Measurements from ENCODE around the gene RAD51B.
"Not testable (repeated sequence)": the region's sequence is repeated elsewhere in the genome, so short reads cannot be mapped to it uniquely, and the experiment has no call there.

The RAD51B gene

GRCh38 chr14:68686724-68687123 is 867.1 kb downstream of the RAD51B start:
- no peak for DNase-seq (ENCODE audit: low spot score)

DNA sequence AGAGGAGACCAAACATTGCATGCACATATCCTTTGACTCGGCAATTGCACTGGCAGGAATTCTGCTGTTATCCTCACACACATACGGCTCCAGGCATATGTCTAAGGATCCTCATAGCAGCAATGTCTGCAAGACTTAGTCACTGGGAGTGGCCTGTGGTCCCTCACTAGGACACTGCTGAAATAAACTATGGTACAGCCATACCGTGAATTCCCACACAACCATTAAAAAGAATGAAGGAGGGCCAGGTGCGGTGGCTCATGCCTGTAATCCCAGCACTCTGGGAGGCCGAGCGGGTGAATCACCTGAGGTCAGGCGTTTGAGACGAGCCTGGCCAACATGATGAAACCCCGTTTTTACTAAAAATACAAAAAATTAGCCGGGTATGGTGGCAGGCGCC is 868.2 kb downstream of the RAD51B start:
- DNase-seq (ENCODE audit: low spot score) = no peak

GRCh38 chr14:68688872-68689371 is 869.3 kb downstream of the RAD51B start:
- no peak for DNase-seq (ENCODE audit: low spot score)

DNA sequence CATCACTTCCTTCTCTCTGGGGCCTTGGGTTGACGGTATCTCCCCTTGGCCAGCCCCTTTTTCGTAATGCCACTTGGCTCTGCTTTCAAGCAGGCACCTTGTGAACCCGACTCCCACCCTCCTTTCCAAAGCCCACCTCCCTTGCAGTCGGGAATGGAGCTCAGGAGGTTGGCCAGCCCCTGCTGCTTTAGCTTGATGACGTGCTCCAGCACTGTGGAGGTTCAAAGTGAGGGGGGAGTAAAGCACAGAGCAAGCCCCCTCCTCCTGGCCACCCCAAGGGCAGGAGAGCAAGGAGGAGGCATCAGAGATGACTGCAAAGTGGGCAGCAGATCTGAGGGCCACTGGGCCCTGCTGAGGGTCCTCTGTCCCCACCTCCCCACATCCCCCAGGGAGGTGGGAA is 869.9 kb downstream of the RAD51B start:
- DNase-seq (ENCODE audit: low spot score) = no peak

- DNase-seq (ENCODE audit: low spot score) = no peak
Observed at GRCh38 chr14:68690089-68690958, 870.7 kb downstream of the RAD51B start.

GRCh38 chr14:68691031-68691791 is 871.6 kb downstream of the RAD51B start:
- DNase-seq (ENCODE audit: low spot score) = no peak

DNA sequence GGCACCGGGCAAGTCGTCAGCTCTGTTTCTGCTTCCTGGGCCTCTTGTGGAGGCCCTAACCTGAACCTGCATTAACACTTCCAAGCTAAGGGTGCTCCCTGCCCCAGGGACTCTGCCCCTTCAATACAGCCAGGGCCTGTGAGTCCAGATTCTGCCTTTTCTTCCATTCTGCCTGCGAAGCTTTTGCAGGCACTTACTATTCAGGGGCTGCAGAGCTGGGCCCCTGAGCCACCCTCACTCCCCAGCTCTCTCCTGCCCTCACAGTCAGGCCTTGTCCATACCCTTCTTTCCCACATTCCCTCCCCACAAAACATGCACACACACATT is 872.2 kb downstream of the RAD51B start:
- no peak for DNase-seq (ENCODE audit: low spot score)

DNA sequence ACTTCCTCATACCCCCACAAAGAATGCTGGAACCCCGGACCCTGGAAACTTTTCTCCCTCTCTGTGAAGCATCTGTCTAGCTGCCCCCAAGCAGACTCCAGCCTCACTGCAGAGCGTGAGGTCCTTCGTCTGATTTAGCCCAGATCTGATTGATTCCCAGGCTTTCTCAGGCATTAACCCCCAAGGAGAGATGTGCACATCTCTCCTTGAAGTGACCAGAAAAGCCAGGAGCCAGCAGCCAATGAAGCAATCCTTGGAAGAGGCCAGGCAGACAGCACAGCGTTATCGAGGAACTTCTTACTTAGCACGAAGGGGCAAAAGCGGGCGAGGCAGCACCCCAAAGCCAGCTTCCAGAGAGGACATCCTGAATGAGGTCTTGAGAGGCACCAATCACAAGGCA is 872.6 kb downstream of the RAD51B start:
- no peak for DNase-seq (ENCODE audit: low spot score)

DNA sequence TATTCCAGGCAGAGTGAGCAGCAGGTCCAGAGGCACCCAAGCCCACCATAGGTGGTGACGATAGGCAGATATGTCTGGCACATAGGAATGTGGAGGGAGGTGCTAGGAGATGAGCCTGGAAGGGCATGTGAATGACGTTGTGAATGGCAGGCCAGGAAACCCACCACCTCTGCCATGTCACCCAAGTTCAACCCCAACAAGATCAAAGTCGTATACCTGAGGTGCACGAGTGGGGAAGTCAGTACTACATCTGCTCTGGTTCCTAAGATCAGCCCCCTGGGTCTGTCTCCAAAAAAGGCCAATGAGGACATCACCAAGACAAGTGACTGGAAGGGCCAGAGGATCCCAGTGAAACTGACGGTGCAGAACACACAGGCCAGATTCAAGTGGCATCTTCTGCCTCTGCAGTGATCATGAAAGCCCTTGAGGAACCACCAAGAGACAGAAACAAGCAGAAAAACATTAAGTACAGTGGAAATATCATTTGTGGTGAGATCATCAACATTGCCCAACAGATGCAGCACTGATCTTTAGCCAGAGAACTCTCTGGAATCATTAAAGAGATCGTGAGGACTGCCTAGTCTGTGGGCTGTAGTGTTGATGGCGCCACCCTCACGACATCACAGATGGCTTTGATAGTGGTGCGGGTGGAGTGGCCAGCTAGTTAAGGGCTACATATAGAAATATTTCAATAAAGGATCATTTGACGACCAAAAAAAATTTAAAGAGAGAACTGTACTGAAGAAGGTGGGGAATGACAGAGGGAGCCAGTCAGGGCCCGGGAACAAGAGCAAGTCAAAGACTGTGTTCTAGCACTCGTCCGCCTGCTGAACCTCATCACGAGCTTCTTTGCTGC is 873.6 kb downstream of the RAD51B start:
- no peak for DNase-seq (ENCODE audit: low spot score)

DNA sequence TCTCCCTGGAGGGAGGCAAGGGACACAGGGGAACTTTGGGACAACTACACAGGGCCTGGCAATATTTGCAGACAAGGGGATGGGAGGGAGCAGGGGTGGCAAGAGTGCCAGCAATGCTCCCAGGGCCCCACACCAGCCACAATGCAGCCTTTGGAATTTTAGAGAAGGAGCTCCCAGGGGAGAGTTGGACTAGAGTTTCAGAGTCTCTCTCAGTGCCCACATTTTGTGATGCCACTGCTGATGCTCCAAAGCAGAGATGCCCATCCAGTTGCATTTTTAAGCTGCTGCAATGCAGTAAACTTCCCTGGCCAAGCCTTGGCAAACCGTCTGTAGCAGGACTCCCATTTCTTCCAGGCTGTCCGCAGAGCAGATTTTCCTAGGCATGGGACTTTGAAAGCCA is 874.3 kb downstream of the RAD51B start:
- DNase-seq (ENCODE audit: low spot score) = no peak

- no peak for DNase-seq (ENCODE audit: low spot score)
Observed at GRCh38 chr14:68694516-68695235, 875.1 kb downstream of the RAD51B start.

DNA sequence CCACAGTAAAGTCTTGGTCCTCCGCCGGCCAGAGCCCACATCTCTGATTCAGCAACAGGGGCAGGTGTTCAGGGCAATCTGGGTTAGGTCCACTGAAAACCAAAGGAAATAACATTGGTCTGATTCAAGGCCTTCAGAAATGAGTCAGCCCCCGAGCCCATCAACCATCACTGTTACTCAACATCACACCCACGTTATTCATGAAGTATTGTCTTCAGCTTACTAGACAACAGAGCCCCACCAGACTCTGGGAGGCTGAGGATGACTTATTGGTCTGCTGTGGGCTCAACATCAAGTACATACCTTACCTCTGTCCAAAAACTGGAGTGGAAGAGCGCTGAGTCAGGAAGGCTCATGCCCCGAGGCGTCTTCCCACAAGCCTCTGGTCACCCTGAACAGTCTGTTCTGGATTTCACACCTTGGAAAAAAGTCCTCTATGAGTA is 875.8 kb downstream of the RAD51B start:
- no peak for DNase-seq (ENCODE audit: low spot score)

DNA sequence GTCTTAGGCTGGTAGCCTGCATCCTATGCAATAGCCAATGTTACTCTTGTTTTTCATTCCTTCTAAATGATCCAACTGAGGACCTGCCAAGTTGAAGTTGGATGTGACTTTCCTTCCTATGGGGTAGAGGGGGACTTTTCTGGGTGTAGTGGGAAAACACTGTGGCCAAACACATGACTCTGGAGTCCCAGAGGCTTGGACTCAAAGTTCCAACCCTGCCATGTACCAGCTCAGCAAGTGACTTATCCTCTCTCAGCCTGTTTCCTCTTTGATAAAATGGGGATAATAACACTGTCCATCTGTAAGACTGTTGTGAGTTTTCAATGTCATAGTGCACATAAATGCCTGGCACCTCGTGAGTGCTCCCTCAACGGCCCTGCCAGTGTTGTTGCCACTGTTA is 876.3 kb downstream of the RAD51B start:
- no peak for DNase-seq (ENCODE audit: low spot score)

DNA sequence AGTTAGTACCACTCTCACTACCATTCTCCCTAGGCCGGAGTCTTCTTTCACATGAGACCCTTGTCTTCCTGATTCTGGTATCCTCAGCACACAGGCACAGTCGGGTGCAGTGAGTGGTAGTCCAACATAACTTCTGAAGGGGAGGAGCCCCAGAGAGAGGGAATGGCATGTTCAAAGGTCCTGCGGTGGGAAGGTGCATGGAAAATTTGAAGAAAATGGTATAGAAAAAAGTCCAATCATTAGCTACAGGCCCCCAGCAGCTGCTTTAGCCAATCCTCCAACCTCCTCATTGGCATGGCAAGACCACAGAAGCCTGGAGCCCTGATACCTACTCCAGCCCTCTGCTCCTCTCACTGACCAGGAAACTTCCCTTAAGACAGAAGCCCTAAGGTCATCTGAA is 876.7 kb downstream of the RAD51B start:
- DNase-seq (ENCODE audit: low spot score) = no peak

GRCh38 chr14:68696721-68697495 is 877.3 kb downstream of the RAD51B start:
- no peak for DNase-seq (ENCODE audit: low spot score)

- DNase-seq (ENCODE audit: low spot score) = not testable (repeated sequence)
Observed at GRCh38 chr14:68698773-68699172, 879.2 kb downstream of the RAD51B start.

- no peak for DNase-seq (ENCODE audit: low spot score)
Observed at GRCh38 chr14:68701001-68701741, 881.6 kb downstream of the RAD51B start.

GRCh38 chr14:68702135-68702534 is 882.6 kb downstream of the RAD51B start:
- DNase-seq (ENCODE audit: low spot score) = no peak

DNA sequence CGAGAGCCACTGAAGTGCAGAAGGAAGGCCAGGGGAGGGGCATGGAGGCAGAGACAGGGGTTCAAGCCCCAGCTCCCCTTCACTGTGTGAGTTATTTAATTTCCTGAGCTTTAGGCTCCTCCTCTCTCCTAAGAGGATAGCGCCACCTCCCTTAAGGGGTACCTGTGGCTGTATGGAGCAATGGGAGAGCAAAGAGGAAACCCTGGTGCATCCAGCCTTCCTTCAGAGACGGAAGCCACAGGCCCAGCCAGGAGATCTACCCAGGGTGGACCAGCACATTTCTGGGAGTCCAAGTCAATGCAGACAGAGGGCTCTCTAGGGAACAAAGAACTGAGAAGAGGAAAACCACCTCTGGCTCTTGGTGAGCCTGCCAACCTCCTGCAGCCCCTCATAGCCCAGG is 883.0 kb downstream of the RAD51B start:
- no peak for DNase-seq (ENCODE audit: low spot score)

GRCh38 chr14:68703093-68703492 is 883.5 kb downstream of the RAD51B start:
- no peak for DNase-seq (ENCODE audit: low spot score)
